ENCODE data around the gene GPATCH2. TPM values are rescaled to one million over a fixed set of nuclear protein-coding genes. Genes with fewer than 3 reads are reported as not detected.

Gene GPATCH2
- total and polyA plus RNA-seq, 11 donors: 2.3 to 8.5 (median 7.5) TPM

- DNase-seq (no peak), ATAC-seq (no peak)
- intact Hi-C loops (cut with DNase I): no loop called here
- Histone ChIP-seq H3K9me3 (no peaks in the 10 kb centered on the region), H3K4me1 (no peaks in the 10 kb centered on the region), H3K27me3 (no peaks in the 10 kb centered on the region), H3K36me3 (no peaks in the 10 kb centered on the region), H3K4me3 (no peak overlapping the region), H3K27ac (no peak overlapping the region)
- WGBS, 4 donors: 91 to 96% (median 93%) methylated on average over 4 of the region's 4 CpGs
- TF ChIP-seq POLR2A (IDR thresholded peaks at IDR 0.05) (no peak), CTCF (IDR thresholded peaks at IDR 0.05) (no peak)
These were observed 62.7 kb downstream of the GPATCH2 start for GRCh38 chr1:217568200-217568599.

- Histone ChIP-seq H3K36me3 (no peaks in the 10 kb centered on the region), H3K4me3 (no peak overlapping the region), H3K9me3 (no peaks in the 10 kb centered on the region), H3K27ac (no peak overlapping the region), H3K27me3 (no peaks in the 10 kb centered on the region), H3K4me1 (peaks cover 0 to 4% (median 0%) of the 10 kb centered on the region in 12 donors)
- intact Hi-C loops (cut with DNase I): no loop called here
- ATAC-seq (no peak), DNase-seq (no peak)
- 85 to 95% (median 87%) methylated on average over 3 of the region's 3 CpGs for WGBS, 4 donors
- TF ChIP-seq CTCF (IDR thresholded peaks at IDR 0.05) (no peak), POLR2A (IDR thresholded peaks at IDR 0.05) (no peak)
These were observed 66.1 kb downstream of the GPATCH2 start for GRCh38 chr1:217564833-217565232.

GRCh38 chr1:217564207-217564606, 66.7 kb downstream of the GPATCH2 start:
- no peak for TF ChIP-seq POLR2A (IDR thresholded peaks at IDR 0.05)
- no peak for TF ChIP-seq CTCF (IDR thresholded peaks at IDR 0.05)
- ATAC-seq (no peak), DNase-seq (no peak)
- intact Hi-C loops (cut with DNase I): no loop called here
- no peaks in the 10 kb centered on the region for H3K9me3 ChIP-seq
- H3K4me3 ChIP-seq: no peak overlapping the region
- 79 to 95% (median 84%) methylated on average over 6 of the region's 6 CpGs for WGBS, 4 donors
- H3K27me3 ChIP-seq: no peaks in the 10 kb centered on the region
- H3K27ac ChIP-seq: no peak overlapping the region
- H3K36me3 ChIP-seq: no peaks in the 10 kb centered on the region
- peaks cover 0 to 4% (median 0%) of the 10 kb centered on the region in 12 donors for H3K4me1 ChIP-seq

GRCh38 chr1:217563179-217563578, 67.7 kb downstream of the GPATCH2 start:
- TF ChIP-seq POLR2A (IDR thresholded peaks at IDR 0.05) (no peak), CTCF (IDR thresholded peaks at IDR 0.05) (no peak)
- no peaks in the 10 kb centered on the region for H3K9me3 ChIP-seq
- no peak overlapping the region for H3K4me3 ChIP-seq
- no peak for ATAC-seq
- no peak for DNase-seq
- H3K36me3 ChIP-seq: no peaks in the 10 kb centered on the region
- H3K27ac ChIP-seq: no peak overlapping the region
- no peaks in the 10 kb centered on the region for H3K27me3 ChIP-seq
- intact Hi-C loops (cut with DNase I): no loop called here
- H3K4me1 ChIP-seq: peaks cover 0 to 4% (median 0%) of the 10 kb centered on the region in 12 donors

Measured in heart left ventricle (tissue), 16 donors.